WTC11 (cell line): ENCODE measurements around the gene TSG101. TPM values are rescaled to one million over a fixed set of nuclear protein-coding genes. Genes with fewer than 3 reads are reported as not detected.

ENCODE experiments used
- ATAC-seq: fragments of 200-7000 bp; cut with Tn5 transposase; 2 replicates; pipeline ENCODE4 v1.10.0; 2021; ENCODE audit warnings: mild to moderate bottlenecking, moderate library complexity
- CTCF ChIA-PET: fragments of 300-600 bp; sonication (Branson Sonifier 250); formaldehyde crosslinking; loops from one replicate; lab custom pipeline; 2021; ENCODE audit warnings: antibody characterized with exemption; lab: Charles Lee
- POLR2A ChIA-PET: fragments of 350-600 bp; sonication (Branson Sonifier 250); formaldehyde crosslinking; loops from one replicate; lab custom pipeline; 2021; ENCODE audit warnings: antibody characterized with exemption; lab: Charles Lee
- DNase-seq: peaks from one replicate; pipeline ENCODE4 v3.0.0; 2021; ENCODE audit warnings: low spot score
- H3K27ac Mint-ChIP-seq: 2 replicates; pipeline ENCODE4 v1.8.0; 2021; ENCODE audit warnings: mixed read lengths
- H3K27me3 Mint-ChIP-seq: 2 replicates; pipeline ENCODE4 v1.8.0; 2021; ENCODE audit warnings: low read depth, mild to moderate bottlenecking, moderate library complexity, mixed read lengths
- H3K36me3 Mint-ChIP-seq: 2 replicates; pipeline ENCODE4 v1.8.0; 2021; ENCODE audit warnings: mixed read lengths
- H3K4me1 Mint-ChIP-seq: 2 replicates; pipeline ENCODE4 v1.8.0; 2022; ENCODE audit warnings: mixed read lengths
- H3K4me3 Mint-ChIP-seq: 2 replicates; pipeline ENCODE4 v1.8.0; 2021; ENCODE audit warnings: mild to moderate bottlenecking, moderate library complexity, mixed read lengths
- H3K9me3 Mint-ChIP-seq: 2 replicates; pipeline ENCODE4 v1.8.0; 2021; ENCODE audit warnings: mixed read lengths
- AFF4 ChIP-seq: sonication (generic); formaldehyde crosslinking; IDR thresholded peaks from 2 replicates; pipeline ENCODE4 v1.8.1; 2023; ENCODE audit warnings: mild to moderate bottlenecking, missing genetic modification reagents, borderline replicate concordance
- AR ChIP-seq: fragments of 250-450 bp; sonication (Bioruptor Pico); IDR thresholded peaks from 2 replicates; pipeline ENCODE4 v1.9.0; 2021; ENCODE audit warnings: mild to moderate bottlenecking
- ATF1 ChIP-seq: sonication (generic); formaldehyde crosslinking; IDR thresholded peaks from 2 replicates; pipeline ENCODE4 v1.8.1; 2023; ENCODE audit warnings: mild to moderate bottlenecking, moderate library complexity, missing genetic modification reagents
- FOXK1 ChIP-seq: sonication (generic); formaldehyde crosslinking; IDR thresholded peaks from 2 replicates; pipeline ENCODE4 v1.8.0; 2022; ENCODE audit warnings: mild to moderate bottlenecking, moderate library complexity, missing genetic modification reagents
- FOXP1 ChIP-seq: sonication (generic); formaldehyde crosslinking; IDR thresholded peaks from 2 replicates; pipeline ENCODE4 v1.8.0; 2022; ENCODE audit warnings: missing genetic modification reagents, mild to moderate bottlenecking, moderate library complexity, borderline replicate concordance
- GABPB1 ChIP-seq: sonication (generic); formaldehyde crosslinking; IDR thresholded peaks from 2 replicates; pipeline ENCODE4 v1.8.1; 2023; ENCODE audit warnings: mild to moderate bottlenecking, missing genetic modification reagents
- MAX ChIP-seq: sonication (generic); formaldehyde crosslinking; IDR thresholded peaks from 2 replicates; pipeline ENCODE4 v1.8.0; 2022; ENCODE audit warnings: mild to moderate bottlenecking, missing genetic modification reagents
- NFYB ChIP-seq: sonication (generic); formaldehyde crosslinking; conservative IDR thresholded peaks from 2 replicates; pipeline ENCODE4 v1.8.0; 2022; ENCODE audit warnings: low read depth, missing genetic modification reagents
- STAT6 ChIP-seq: sonication (generic); formaldehyde crosslinking; conservative IDR thresholded peaks from 2 replicates; pipeline ENCODE4 v1.8.1; 2023; ENCODE audit warnings: mild to moderate bottlenecking, low read depth, missing genetic modification reagents, moderate library complexity
- TCF7 ChIP-seq: sonication (generic); formaldehyde crosslinking; IDR thresholded peaks from 2 replicates; pipeline ENCODE4 v1.8.0; 2022; ENCODE audit warnings: mild to moderate bottlenecking, low read depth, missing genetic modification reagents, moderate library complexity
- TEAD1 ChIP-seq: sonication (generic); formaldehyde crosslinking; IDR thresholded peaks from 2 replicates; pipeline ENCODE4 v1.8.0; 2022; ENCODE audit warnings: mild to moderate bottlenecking, missing genetic modification reagents
- TEAD4 ChIP-seq: sonication (generic); formaldehyde crosslinking; IDR thresholded peaks from 2 replicates; pipeline ENCODE4 v1.8.0; 2022; ENCODE audit warnings: mild to moderate bottlenecking, missing genetic modification reagents
- ZNF121 ChIP-seq: sonication (generic); formaldehyde crosslinking; IDR thresholded peaks from 2 replicates; pipeline ENCODE4 v1.8.0; 2023; ENCODE audit warnings: missing genetic modification reagents
- ZNF232 ChIP-seq: sonication (generic); formaldehyde crosslinking; IDR thresholded peaks from 2 replicates; pipeline ENCODE4 v1.8.0; 2022; ENCODE audit warnings: mild to moderate bottlenecking, missing genetic modification reagents
- ZNF281 ChIP-seq: sonication (generic); formaldehyde crosslinking; IDR thresholded peaks from 2 replicates; pipeline ENCODE4 v1.8.0; 2023; ENCODE audit warnings: mild to moderate bottlenecking, missing genetic modification reagents
- total RNA-seq: library from RNA; stranded (reverse); gene quantifications from 3 replicates; pipeline ENCODE4 v1.2.3, GENCODE V29; 2021

TSG101 gene
- total RNA-seq, 1 experiment from 2014 or later, result 41.7 TPM

GRCh38 chr11:18490736-18491485 lies 35.8 kb downstream of the TSG101 start:
- ChIA-PET POLR2A (no interaction called here), CTCF (no interaction called here)
- ATAC-seq, result no peak

GRCh38 chr11:18490319-18490718 lies 36.4 kb downstream of the TSG101 start:
- DNase-seq, result no peak
- POLR2A ChIA-PET, result no interaction called here

More at GRCh38 chr11:18490736-18491485, 35.8 kb downstream of the TSG101 start:
- TF ChIP-seq FOXK1 (CRISPR knock-in tag), result no peak
- Mint-ChIP-seq H3K4me3 (no peak overlapping the region), H3K4me1 (no peaks in the 10 kb centered on the region), H3K9me3 (no peaks in the 10 kb centered on the region), H3K27ac (0 out of 2 replicates have a peak overlapping the region, but pooled peaks have one; percentile 2), H3K36me3 (peaks cover 17% of the 10 kb centered on the region), H3K27me3 (no peaks in the 10 kb centered on the region)
- DNase-seq, result no peak

GRCh38 chr11:18485913-18486528 lies 40.7 kb downstream of the TSG101 start:
- ATAC-seq (no peak), DNase-seq (no peak)
- H3K4me1 Mint-ChIP-seq, result no peaks in the 10 kb centered on the region
- CTCF ChIA-PET, result no interaction called here
- no peaks in the 10 kb centered on the region for H3K27me3 Mint-ChIP-seq
- no peak overlapping the region for H3K27ac Mint-ChIP-seq
- H3K36me3 Mint-ChIP-seq, result peaks cover 42% of the 10 kb centered on the region
- H3K9me3 Mint-ChIP-seq, result no peaks in the 10 kb centered on the region
- H3K4me3 Mint-ChIP-seq, result no peak overlapping the region
- TF ChIP-seq NFYB (CRISPR knock-in tag), result no peak
- POLR2A ChIA-PET, result no interaction called here

More at GRCh38 chr11:18490319-18490718, 36.4 kb downstream of the TSG101 start:
- Mint-ChIP-seq H3K36me3 (peaks cover 13% of the 10 kb centered on the region), H3K27ac (peak overlapping the region; percentile 2; the same call in 1 of the 2 replicates), H3K4me3 (no peak overlapping the region)
- CTCF ChIA-PET, result no interaction called here
- TF ChIP-seq MAX (CRISPR knock-in tag) (no peak), AR (no peak), TEAD1 (CRISPR knock-in tag) (no peak), TCF7 (CRISPR knock-in tag) (no peak)
- TF ChIP-seq, all 79 proteins: peak for 0
- no peaks in the 10 kb centered on the region for H3K27me3 Mint-ChIP-seq
- H3K4me1 Mint-ChIP-seq, result no peaks in the 10 kb centered on the region
- H3K9me3 Mint-ChIP-seq, result no peaks in the 10 kb centered on the region
- no peak for ATAC-seq

GRCh38 chr11:18479063-18479462 lies 47.7 kb downstream of the TSG101 start:
- ATAC-seq, result no peak
- Mint-ChIP-seq H3K4me3 (no peak overlapping the region), H3K4me1 (no peaks in the 10 kb centered on the region), H3K27ac (no peak overlapping the region), H3K9me3 (peaks cover 5% of the 10 kb centered on the region; the same call in 1 of the 2 replicates), H3K36me3 (peaks cover 69% of the 10 kb centered on the region), H3K27me3 (no peaks in the 10 kb centered on the region)
- ChIA-PET CTCF (no interaction called here), POLR2A (no interaction called here)
- no peak for DNase-seq
- no peak for TF ChIP-seq ATF1 (CRISPR knock-in tag)
- no peak for TF ChIP-seq AFF4 (CRISPR knock-in tag)
- TF ChIP-seq FOXP1 (CRISPR knock-in tag), result no peak
- TF ChIP-seq STAT6 (CRISPR knock-in tag), result no peak
- TF ChIP-seq ZNF281 (CRISPR knock-in tag), result no peak
- TF ChIP-seq TEAD4 (CRISPR knock-in tag), result no peak
- no peak for TF ChIP-seq GABPB1 (CRISPR knock-in tag)
- TF ChIP-seq ZNF121 (CRISPR knock-in tag), result no peak
- no peak for TF ChIP-seq ZNF232 (CRISPR knock-in tag)
